A549 (cell line): Measurements from ENCODE around the gene MSI2.

Experiments
- CTCF ChIP-seq: fragments of >200 bp; sonication (Bioruptor Twin); formaldehyde crosslinking; IDR thresholded peaks from 3 replicates; pipeline ENCODE4 v1.5.1; 2016
- EP300 ChIP-seq, 2 experiments: fragments of >200 bp; sonication (Bioruptor Twin); formaldehyde crosslinking; IDR thresholded peaks; 2 replicates in 1 of 2; 3 replicates in 1 of 2; pipeline ENCODE4 v1.6.1; 2016 to 2017
- FOSL2 ChIP-seq, 2 experiments: fragments of 450-650 bp in 1 of 2; fragments of >200 bp in 1 of 2; sonication (Bioruptor Twin) in 1 of 2; formaldehyde crosslinking; IDR thresholded peaks; 2 replicates each; pipeline versions ENCODE4 v1.5.0 to v1.6.1; 2016 to 2020; ENCODE audit warnings: mild to moderate bottlenecking in 1 of 2, moderate library complexity in 1 of 2
- HDAC2 ChIP-seq: fragments of 200-600 bp; sonication (generic); IDR thresholded peaks from 2 replicates; pipeline ENCODE4 v1.6.1; 2016
- HOXA7 ChIP-seq: fragments of 250-450 bp; sonication (Bioruptor Pico); IDR thresholded peaks from 2 replicates; pipeline ENCODE4 v1.5.0; 2020; ENCODE audit warnings: mild to moderate bottlenecking, moderate library complexity
- JUN ChIP-seq, 2 experiments: fragments of >200 bp; sonication (Bioruptor Twin); formaldehyde crosslinking; IDR thresholded peaks; 2 replicates in 1 of 2; 3 replicates in 1 of 2; pipeline ENCODE4 v1.6.1; 2016 to 2017
- POLR2A ChIP-seq: IDR thresholded peaks from 2 replicates; pipeline ENCODE4 v1.6.1; 2012; ENCODE audit warnings: mild to moderate bottlenecking, low read length
- POLR2AphosphoS2 ChIP-seq: conservative IDR thresholded peaks from 2 replicates; pipeline ENCODE4 v1.6.1; 2012; ENCODE audit warnings: low read length, improper control_type of control experiment, inconsistent platforms
- RAD21 ChIP-seq, 2 experiments: fragments of >200 bp in 1 of 2; sonication (Bioruptor Twin) in 1 of 2; formaldehyde crosslinking in 1 of 2; IDR thresholded peaks in 1 of 2; conservative IDR thresholded peaks in 1 of 2; 2 replicates in 1 of 2; 3 replicates in 1 of 2; pipeline ENCODE4 v1.6.1; 2012 to 2018; ENCODE audit warnings: inconsistent platforms in 1 of 2
- RCOR1 ChIP-seq: fragments of 150-350 bp; IDR thresholded peaks from 2 replicates; pipeline ENCODE4 v1.6.1; 2014; ENCODE audit warnings: antibody characterized with exemption, low read length, low read depth
- RFX5 ChIP-seq: fragments of 450-650 bp; IDR thresholded peaks from 2 replicates; pipeline ENCODE4 v1.7.1; 2014; ENCODE audit warnings: antibody characterized with exemption, mild to moderate bottlenecking, moderate library complexity
- SMC3 ChIP-seq: fragments of >200 bp; sonication (Bioruptor Twin); formaldehyde crosslinking; IDR thresholded peaks from 3 replicates; pipeline ENCODE4 v1.6.1; 2018; ENCODE audit warnings: inconsistent platforms

GRCh38 chr17:57648720-57649119 lies 392.4 kb downstream of the MSI2 start:
- TF ChIP-seq SMC3 (no peak), RAD21 (conservative IDR thresholded peaks at IDR 0.05 in 1 of 2, IDR thresholded peaks at IDR 0.05 in 1 of 2) (no peak), FOSL2 (IDR thresholded peaks at IDR 0.05) (no peak), FOSL2 (CRISPR knock-in tag; IDR thresholded peaks at IDR 0.05) (no peak), CTCF (no peak), RCOR1 (no peak), HOXA7 (CRISPR knock-in tag) (no peak), HDAC2 (no peak), POLR2AphosphoS2 (no peak), EP300 (IDR thresholded peaks at IDR 0.05) (no peak), POLR2A (no peak), JUN (IDR thresholded peaks at IDR 0.05) (no peak), RFX5 (no peak)
